ENCODE results near the gene VPS13D. TPM values are rescaled to one million over a fixed set of nuclear protein-coding genes. Genes with fewer than 3 reads are reported as not detected.

Gene VPS13D
- total and polyA plus RNA-seq, 2 donors (not counting 3 experiments of a cell fraction or from before 2014, with no cell fraction given), result 13.6 to 48.5 TPM

- dilution Hi-C loops (cut with MboI; ENCODE audit: extremely low pct_ligation_motif_present, low sequenced_read_pairs), result no loop called here
- Histone ChIP-seq H3K27ac (ENCODE audit: insufficient read depth, low read depth, low read length) (no peak overlapping the region), H3K9me1 (replicated peaks; ENCODE audit: control insufficient read depth, extremely low read depth, insufficient read depth, low read length) (no peaks in the 10 kb centered on the region), H3K4me3 (replicated peaks in 1 of 3; ENCODE audit: insufficient read depth in 1 of 3, low read depth in 1 of 3, low read length in 3 of 3) (no peak overlapping the region), H3K4me1 (ENCODE audit: control insufficient read depth, extremely low read depth, insufficient read depth, low read length) (peaks cover 45% of the 10 kb centered on the region), H3K9ac (replicated peaks; ENCODE audit: extremely low read depth, insufficient read depth, low read length) (no peak overlapping the region), H3K27me3 (ENCODE audit: control insufficient read depth in 2 of 2, insufficient read depth in 2 of 2, low read length in 2 of 2) (no peaks in the 10 kb centered on the region), H3K9me3 (replicated peaks; ENCODE audit: control insufficient read depth, insufficient read depth, low read length) (no peaks in the 10 kb centered on the region), H3K79me2 (ENCODE audit: control insufficient read depth, insufficient read depth, low read length) (no peaks in the 10 kb centered on the region), H2AFZ (ENCODE audit: low read depth, low read length) (no peak overlapping the region), H4K20me1 (replicated peaks; ENCODE audit: control insufficient read depth, extremely low read depth, insufficient read depth, low read length) (no peaks in the 10 kb centered on the region), H3K4me2 (ENCODE audit: insufficient read depth, low read length) (no peak overlapping the region), H3K36me3 (ENCODE audit: control insufficient read depth in 2 of 2, extremely low read depth in 1 of 2, insufficient read depth in 2 of 2, low read length in 2 of 2) (no peaks in the 10 kb centered on the region)
- no TSS peak for BruUV-seq (replicated peaks)
- ChIA-PET POLR2A (interaction anchor here (1.1 kb wide), 1 partner anchor 25 kb away, joined by 14 read pairs; no protein-coding TSS in a partner anchor), CTCF (interaction anchor here (0.7 to 1.0 kb wide), 2 partner anchors 24 to 53 kb away, joined by 3 to 4 read pairs; no protein-coding TSS in a partner anchor)
- intact Hi-C loops (cut with micrococcal nuclease), result no loop called here
- DNase-seq (ENCODE audit: low read depth, low spot score), result no peak
- TF ChIP-seq JUN (IDR thresholded peaks at IDR 0.05; ENCODE audit: borderline replicate concordance, insufficient read depth, insufficient read length, low read depth) (no peak), MYC (IDR thresholded peaks at IDR 0.05; ENCODE audit: low read depth, low read length) (no peak), FOS (IDR thresholded peaks at IDR 0.05; ENCODE audit: borderline replicate concordance, insufficient read depth, low read length) (no peak), POLR2A (IDR thresholded peaks at IDR 0.05; ENCODE audit: low read depth, low read length) (no peak)
- FAIRE-seq, result no peak
These were observed 230.3 kb downstream of the VPS13D start for GRCh38 chr1:12460121-12460520.

GRCh38 chr1:12460911-12461621 lies 231.2 kb downstream of the VPS13D start:
- no peaks in the 10 kb centered on the region for H3K9me3 ChIP-seq (replicated peaks; ENCODE audit: control insufficient read depth, insufficient read depth, low read length)
- no peak overlapping the region for H3K4me3 ChIP-seq (replicated peaks in 1 of 3; ENCODE audit: insufficient read depth in 1 of 3, low read depth in 1 of 3, low read length in 3 of 3)
- H2AFZ ChIP-seq (ENCODE audit: low read depth, low read length), result no peak overlapping the region
- no TSS peak for BruUV-seq (replicated peaks)
- H3K27ac ChIP-seq (ENCODE audit: insufficient read depth, low read depth, low read length), result peak overlapping the region; percentile 64
- H3K9ac ChIP-seq (replicated peaks; ENCODE audit: extremely low read depth, insufficient read depth, low read length), result peak overlapping the region; percentile 33
- peaks cover 36% of the 10 kb centered on the region for H3K4me1 ChIP-seq (ENCODE audit: control insufficient read depth, extremely low read depth, insufficient read depth, low read length)
- H3K36me3 ChIP-seq (ENCODE audit: control insufficient read depth in 2 of 2, extremely low read depth in 1 of 2, insufficient read depth in 2 of 2, low read length in 2 of 2), result no peaks in the 10 kb centered on the region
- H3K9me1 ChIP-seq (replicated peaks; ENCODE audit: control insufficient read depth, extremely low read depth, insufficient read depth, low read length), result no peaks in the 10 kb centered on the region
- TF ChIP-seq POLR2A (IDR thresholded peaks at IDR 0.05; ENCODE audit: low read depth, low read length) (no peak), FOS (IDR thresholded peaks at IDR 0.05; ENCODE audit: borderline replicate concordance, insufficient read depth, low read length) (no peak), CTCF (IDR thresholded peaks at IDR 0.05; ENCODE audit: extremely low read depth in 1 of 2, insufficient read depth in 1 of 2, low read depth in 1 of 2, low read length in 2 of 2) (no peak), POLR2AphosphoS5 (IDR thresholded peaks at IDR 0.05; ENCODE audit: insufficient read depth, low read depth, low read length) (no peak), JUN (IDR thresholded peaks at IDR 0.05; ENCODE audit: borderline replicate concordance, insufficient read depth, insufficient read length, low read depth) (no peak), EZH2 (IDR thresholded peaks at IDR 0.05; ENCODE audit: borderline replicate concordance, low read depth, low read length, severe bottlenecking) (no peak), MYC (IDR thresholded peaks at IDR 0.05; ENCODE audit: low read depth, low read length) (no peak), GATA2 (IDR thresholded peaks at IDR 0.05; ENCODE audit: insufficient read depth, insufficient read length, low read depth, low read length) (no peak)
- peak overlapping the region; percentile 10 for H3K4me2 ChIP-seq (ENCODE audit: insufficient read depth, low read length)
- H4K20me1 ChIP-seq (replicated peaks; ENCODE audit: control insufficient read depth, extremely low read depth, insufficient read depth, low read length), result no peaks in the 10 kb centered on the region
- FAIRE-seq (peak; percentile 83), DNase-seq (ENCODE audit: low read depth, low spot score) (peak; percentile 97)
- POLR2A ChIA-PET, result interaction anchor here (1.1 kb wide), 1 partner anchor 26 kb away, joined by 14 read pairs; no protein-coding TSS in a partner anchor
- intact Hi-C loops (cut with micrococcal nuclease) (loop anchor here (1.0 kb wide), 2 partner anchors 8 to 17 kb away; no protein-coding TSS in a partner anchor), dilution Hi-C loops (cut with MboI; ENCODE audit: extremely low pct_ligation_motif_present, low sequenced_read_pairs) (no loop called here)
- H3K79me2 ChIP-seq (ENCODE audit: control insufficient read depth, insufficient read depth, low read length), result no peaks in the 10 kb centered on the region
- H3K27me3 ChIP-seq (ENCODE audit: control insufficient read depth in 2 of 2, insufficient read depth in 2 of 2, low read length in 2 of 2), result no peaks in the 10 kb centered on the region
- CTCF ChIA-PET, result interaction anchor here (0.7 to 2.5 kb wide), 8 partner anchors 10 to 198 kb away, joined by 3 to 7 read pairs (median 4); no protein-coding TSS in a partner anchor

Data from endothelial cell of umbilical vein (primary cell).